ENCODE results near the gene LBX2. TPM values are rescaled to one million over a fixed set of nuclear protein-coding genes. Genes with fewer than 3 reads are reported as not detected.

The LBX2 gene
- total RNA-seq, 1 donor from 2014 or later: 0.51 TPM

GRCh38 chr2:74528600-74529356 lies 29.4 kb upstream of the LBX2 start:
- peak; percentile 41 for DNase-seq (ENCODE audit: low spot score)
- intact Hi-C loops (cut with DNase I): loop anchor here (1.0 to 10.0 kb wide), 6 partner anchors 21 to 126 kb away; partner anchors contain the start of genes CCDC142, DOK1, INO80B and PCGF1

GRCh38 chr2:74527741-74528140 lies 28.3 kb upstream of the LBX2 start:
- intact Hi-C loops (cut with DNase I): loop anchor here (5.0 to 10.0 kb wide), 2 partner anchors 60 to 127 kb away; partner anchors contain the start of gene SEMA4F
- DNase-seq (ENCODE audit: low spot score): peak; percentile 54

GRCh38 chr2:74526649-74527230 lies 27.3 kb upstream of the LBX2 start:
- intact Hi-C loops (cut with DNase I): loop anchor here (5.0 to 10.0 kb wide), 2 partner anchors 61 to 128 kb away; partner anchors contain the start of gene SEMA4F
- DNase-seq (ENCODE audit: low spot score): peak; percentile 50

- intact Hi-C loops (cut with DNase I): loop anchor here (5.0 to 10.0 kb wide), 2 partner anchors 61 to 129 kb away; partner anchors contain the start of gene SEMA4F
- peak; percentile 46 for DNase-seq (ENCODE audit: low spot score)
Observed at GRCh38 chr2:74525717-74526648, 26.6 kb upstream of the LBX2 start, which contains the start of gene DQX1. TSS of gene DQX1 (minus strand) at chr2:74526231. CDS start at chr2:74525729, 502 bp downstream.

GRCh38 chr2:74524955-74525716 lies 25.7 kb upstream of the LBX2 start:
- intact Hi-C loops (cut with DNase I): loop anchor here (5.0 to 10.0 kb wide), 2 partner anchors 62 to 130 kb away; partner anchors contain the start of gene SEMA4F
- DNase-seq (ENCODE audit: low spot score): peak; percentile 61

GRCh38 chr2:74524005-74524404 lies 24.6 kb upstream of the LBX2 start:
- DNase-seq (ENCODE audit: low spot score): peak; percentile 36
- intact Hi-C loops (cut with DNase I): loop anchor here (10.0 kb wide), 1 partner anchor 131 kb away; the partner anchor contains the start of gene SEMA4F

GRCh38 chr2:74522516-74522915 lies 23.1 kb upstream of the LBX2 start:
- intact Hi-C loops (cut with DNase I): loop anchor here (10.0 kb wide), 1 partner anchor 132 kb away; the partner anchor contains the start of gene SEMA4F

GRCh38 chr2:74516650-74517049 lies 17.2 kb upstream of the LBX2 start:
- intact Hi-C loops (cut with DNase I): no loop called here
- no peak for DNase-seq (ENCODE audit: low spot score)

More at GRCh38 chr2:74522516-74522915, 23.1 kb upstream of the LBX2 start:
- peak; percentile 49 for DNase-seq (ENCODE audit: low spot score)

- peak; percentile 87 for DNase-seq (ENCODE audit: low spot score)
- intact Hi-C loops (cut with DNase I): no loop called here
Observed at GRCh38 chr2:74515981-74516633, 16.7 kb upstream of the LBX2 start.

- no peak for DNase-seq (ENCODE audit: low spot score)
- intact Hi-C loops (cut with DNase I): no loop called here
Observed at GRCh38 chr2:74515271-74515980, 16.0 kb upstream of the LBX2 start.

GRCh38 chr2:74514368-74515270 lies 15.2 kb upstream of the LBX2 start, which contains the start of gene TLX2:
TSS of gene TLX2 (plus strand) at chr2:74514450. CDS start at chr2:74514807, 357 bp downstream.
- no peak for DNase-seq (ENCODE audit: low spot score)
- intact Hi-C loops (cut with DNase I): no loop called here

GRCh38 chr2:74513605-74514367 lies 14.4 kb upstream of the LBX2 start:
- DNase-seq (ENCODE audit: low spot score): no peak
- intact Hi-C loops (cut with DNase I): no loop called here

GRCh38 chr2:74512744-74513604 lies 13.6 kb upstream of the LBX2 start:
- no peak for DNase-seq (ENCODE audit: low spot score)
- intact Hi-C loops (cut with DNase I): no loop called here

- intact Hi-C loops (cut with DNase I): no loop called here
- no peak for DNase-seq (ENCODE audit: low spot score)
Observed at GRCh38 chr2:74511104-74511989, 11.9 kb upstream of the LBX2 start.

Measured in cardiac septum (tissue), 1 donor.